ENCODE measurements around the gene CFAP157.

Gene CFAP157

DNA sequence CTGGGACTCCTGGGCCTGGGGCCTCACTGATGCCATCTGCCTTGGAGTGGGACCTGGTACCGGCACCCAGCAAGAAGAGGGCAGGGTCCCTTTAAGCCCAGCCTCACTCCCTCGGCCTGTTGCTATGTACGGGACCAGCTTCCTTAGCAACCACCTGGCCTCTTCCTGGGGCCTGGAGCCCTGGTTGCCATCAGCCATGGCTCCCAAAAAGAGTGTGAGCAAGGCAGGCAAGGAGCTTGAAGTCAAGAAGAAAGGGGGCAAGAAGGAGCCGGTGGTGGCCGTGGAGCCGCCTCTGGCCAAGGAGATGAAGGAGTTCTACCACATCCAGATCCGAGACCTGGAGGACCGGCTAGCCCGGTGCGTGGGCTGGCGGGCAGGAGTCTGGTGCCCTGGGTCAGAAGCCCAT, at the start of gene CFAP157:
CFAP157 (plus strand) TSS at position 153 of the 406 bp plus-strand sequence; CDS start at position 197, 44 bp downstream.
- DNase-seq (ENCODE audit: low spot score): no peak

DNA sequence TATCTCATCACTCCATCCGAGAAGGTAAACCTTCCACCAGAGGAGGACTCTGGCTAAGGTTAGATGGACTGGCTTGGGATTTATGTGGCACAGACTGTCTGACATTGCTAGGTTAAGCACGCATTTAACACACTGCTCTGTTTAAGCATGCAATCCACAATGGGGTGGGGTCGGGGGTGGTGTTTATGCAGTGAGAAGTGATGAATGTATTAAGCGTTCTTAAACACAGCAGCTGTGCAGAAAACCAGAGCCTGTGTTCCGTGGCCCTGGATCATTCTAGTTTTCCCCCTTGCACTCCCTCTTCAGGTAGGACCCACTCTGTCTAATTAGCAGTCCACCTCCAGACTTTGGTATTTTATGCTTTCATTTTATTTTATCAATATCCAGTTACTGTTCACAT, 48.4 kb upstream of the CFAP157 start:
- no peak for DNase-seq (ENCODE audit: low spot score)

DNA sequence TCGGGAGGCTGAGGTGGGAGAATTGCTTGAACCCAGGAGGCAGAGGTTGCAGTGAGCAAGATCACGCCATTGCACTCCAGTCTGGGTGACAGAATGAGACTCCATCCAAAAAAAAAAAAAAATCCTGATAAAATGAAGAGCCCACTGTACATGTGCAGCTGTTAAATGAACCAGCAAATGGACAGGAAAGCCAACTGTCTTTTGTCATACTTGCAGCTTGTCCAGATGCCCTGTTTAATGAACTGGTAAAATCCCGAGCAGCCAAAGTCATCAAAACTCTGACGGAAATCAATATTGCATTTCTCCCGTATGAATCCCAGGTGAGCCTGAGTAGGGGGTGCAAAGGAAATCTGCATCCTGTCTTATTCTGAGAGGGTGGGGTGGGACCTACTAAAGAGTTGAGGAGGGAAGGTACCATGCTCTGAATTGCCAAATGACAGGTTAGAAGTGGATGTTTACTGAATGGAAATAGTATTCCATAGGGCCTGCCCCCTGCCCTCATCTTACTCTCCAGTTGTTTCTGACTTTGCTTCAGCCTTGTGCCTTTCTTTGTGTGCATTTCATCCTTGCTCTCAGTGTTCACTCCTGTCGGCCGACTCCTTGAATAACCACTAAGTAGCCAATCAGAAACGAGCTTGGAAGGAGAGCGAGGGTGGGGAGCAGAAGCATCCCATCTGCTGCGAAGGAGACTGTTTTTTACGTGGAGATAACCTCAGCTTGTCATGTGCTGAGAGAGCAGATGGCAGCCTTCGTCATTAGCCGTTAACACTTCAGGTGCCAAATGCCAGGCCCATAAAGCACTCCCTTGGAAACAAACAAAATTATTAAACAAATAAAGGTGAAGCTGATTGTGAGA, 45.7 kb upstream of the CFAP157 start:
- DNase-seq (ENCODE audit: low spot score): no peak

DNA sequence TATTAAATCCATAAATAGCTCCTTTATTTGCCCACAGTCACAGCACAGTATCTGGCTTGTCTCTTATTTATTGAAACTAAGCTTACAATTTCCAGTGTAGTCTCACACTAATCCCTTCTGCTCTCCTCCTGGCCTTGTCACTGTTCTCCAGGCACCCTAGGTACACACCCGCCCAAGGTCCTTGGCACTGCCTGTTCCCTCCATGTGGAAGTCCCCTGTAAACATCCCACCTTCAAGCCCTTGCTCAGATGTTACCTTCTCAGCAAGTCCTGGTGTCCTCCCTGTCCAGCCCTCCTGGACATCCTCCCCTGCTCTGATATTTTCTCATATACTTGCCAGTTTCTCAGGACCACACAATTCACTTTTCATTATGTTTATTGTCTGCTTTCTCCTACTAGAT, 44.2 kb upstream of the CFAP157 start:
- no peak for DNase-seq (ENCODE audit: low spot score)

DNA sequence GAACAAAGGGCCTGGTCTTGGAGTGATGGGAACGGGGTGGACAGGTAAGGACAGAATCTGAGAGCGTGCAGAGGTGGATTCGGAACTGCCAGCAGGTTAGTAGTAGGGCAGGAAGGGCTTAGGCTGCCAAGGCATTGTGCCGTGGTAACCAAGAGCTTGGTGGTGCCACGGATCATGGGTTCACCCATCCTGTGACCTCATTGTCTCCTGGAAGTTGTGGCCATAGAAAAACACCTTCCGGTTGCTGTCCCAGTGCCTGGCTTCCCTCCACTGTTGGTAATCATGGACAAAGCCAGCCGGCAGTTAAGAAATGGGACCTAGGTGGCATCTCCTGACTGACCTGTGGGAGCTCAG, 42.5 kb upstream of the CFAP157 start:
- no peak for DNase-seq (ENCODE audit: low spot score)

DNA sequence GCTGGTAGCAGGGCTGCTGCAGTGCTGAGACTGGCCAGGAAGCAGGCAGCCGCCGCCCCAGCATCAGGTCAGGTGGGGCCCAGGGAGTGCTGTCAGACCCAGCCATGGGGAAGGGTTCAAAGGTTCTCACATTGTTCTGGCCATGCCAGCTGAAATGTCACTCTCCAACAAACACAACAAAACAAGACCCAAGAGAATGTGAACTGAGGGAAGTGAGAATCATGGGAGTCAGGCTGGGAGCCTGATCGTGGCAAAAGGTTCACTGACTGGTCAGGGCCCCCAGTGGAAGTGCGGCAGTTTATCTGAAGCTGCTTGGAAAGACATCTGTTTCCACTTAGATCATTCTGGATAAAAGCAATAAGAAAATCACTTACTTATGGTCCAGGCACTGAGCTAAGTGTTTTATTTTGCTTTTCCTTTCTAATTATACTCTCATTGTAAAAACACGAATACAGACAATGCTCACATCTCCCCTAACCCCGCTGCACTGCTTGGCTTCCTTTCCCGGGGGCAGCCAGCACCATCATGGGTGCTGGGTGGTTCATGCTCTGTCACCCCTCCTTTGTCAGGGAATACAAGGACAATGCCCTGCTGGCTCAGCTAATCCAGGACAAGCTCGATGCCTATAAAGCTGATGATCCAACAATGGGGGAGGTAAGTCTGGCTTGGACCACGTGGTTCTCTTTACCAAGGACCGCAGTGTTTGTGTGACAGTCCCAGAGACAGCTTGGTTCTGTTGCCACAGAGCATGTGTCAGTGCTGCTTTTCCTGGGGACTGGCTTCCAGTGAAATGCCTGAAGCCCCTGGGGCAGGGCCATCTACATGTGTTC, 41.9 kb upstream of the CFAP157 start:
- no peak for DNase-seq (ENCODE audit: low spot score)

DNA sequence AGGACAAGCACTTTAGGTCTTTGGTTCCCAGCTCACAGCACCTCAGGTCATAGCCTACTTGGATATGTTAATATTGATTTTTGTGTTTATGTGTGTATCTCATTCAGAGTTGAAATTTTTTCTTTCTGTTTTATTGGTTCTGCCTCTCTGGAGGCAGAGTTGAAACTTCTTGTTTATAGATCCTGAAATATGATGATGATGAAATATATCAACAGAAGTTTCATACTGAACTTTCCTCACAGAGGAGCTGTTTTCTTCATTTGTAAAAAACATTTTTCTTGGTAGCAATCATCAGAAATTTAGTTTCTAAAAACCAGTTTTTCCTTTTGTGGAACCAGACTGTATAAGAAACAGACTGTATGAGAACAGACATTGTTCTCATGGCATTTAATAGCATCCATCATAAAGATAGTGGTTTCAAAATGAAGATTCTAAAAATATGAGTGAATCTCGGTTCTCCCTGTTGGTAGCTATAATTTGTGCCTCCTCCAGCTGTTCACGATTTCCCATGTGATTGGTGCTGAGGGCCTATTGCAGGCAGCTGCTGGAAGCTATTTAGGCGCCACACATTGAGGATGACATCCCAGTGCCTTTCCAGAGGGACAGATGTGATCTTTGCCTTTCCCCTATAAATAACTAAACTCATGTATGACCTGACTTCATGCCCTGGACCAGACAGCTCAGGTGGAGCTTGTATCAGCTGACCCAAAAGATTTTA, 39.5 kb upstream of the CFAP157 start:
- DNase-seq (ENCODE audit: low spot score): no peak

DNA sequence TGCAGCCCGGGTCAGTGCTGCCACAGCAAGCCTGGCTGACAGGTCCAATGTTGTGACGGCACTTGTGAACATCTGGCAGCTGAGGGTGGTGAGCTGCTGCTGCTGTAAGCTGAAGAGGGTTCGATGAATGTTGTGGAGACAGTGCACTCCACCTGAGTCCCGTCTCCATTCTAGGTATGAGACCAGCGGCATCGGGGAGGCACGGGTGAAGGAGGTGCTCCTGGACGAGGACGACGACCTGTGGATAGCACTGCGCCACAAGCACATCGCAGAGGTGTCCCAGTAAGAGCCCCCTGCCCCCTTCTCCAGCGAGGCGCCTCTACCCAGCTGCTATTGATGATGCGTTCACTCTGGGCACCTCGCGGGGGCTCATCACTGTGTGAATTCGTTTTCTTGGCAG, 38.9 kb upstream of the CFAP157 start:
- no peak for DNase-seq (ENCODE audit: low spot score)

DNA sequence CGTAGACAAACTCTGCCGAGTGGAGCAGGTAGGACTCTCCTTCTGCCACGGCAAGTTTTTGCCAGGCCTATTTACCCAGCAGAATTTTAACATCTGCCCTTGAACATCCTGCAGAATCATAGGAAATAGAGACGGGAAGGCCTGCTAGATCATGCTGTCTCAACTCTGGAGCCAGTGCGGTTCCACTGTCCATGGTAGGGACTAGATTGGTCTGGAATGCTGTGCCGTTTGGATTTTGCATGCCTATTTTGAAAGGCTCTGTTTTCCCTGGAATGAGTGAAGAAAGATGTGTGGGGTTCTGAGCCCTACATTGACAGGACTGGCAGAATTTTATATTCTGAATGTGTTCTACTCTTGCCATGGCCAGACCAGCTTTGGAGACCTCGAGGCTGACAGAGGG, 33.6 kb upstream of the CFAP157 start:
- no peak for DNase-seq (ENCODE audit: low spot score)

DNA sequence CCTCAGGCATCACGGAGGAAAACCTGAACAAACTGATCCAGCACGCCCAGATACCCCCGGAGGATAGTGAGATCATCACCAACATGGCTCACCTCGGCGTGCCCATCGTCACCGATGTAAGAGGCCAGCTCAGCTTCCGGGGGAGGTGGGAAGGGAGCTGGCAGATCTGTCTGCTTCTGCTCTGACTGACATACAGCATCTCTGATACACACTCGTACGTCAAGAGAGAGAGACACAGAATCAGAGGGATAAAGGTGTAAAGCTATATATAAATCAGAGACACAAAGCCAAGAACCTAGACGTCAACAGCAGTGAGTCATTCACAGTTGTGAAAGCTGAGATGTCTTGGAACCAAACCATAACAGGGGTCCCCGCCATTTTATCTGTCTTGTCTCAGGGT, 30.1 kb upstream of the CFAP157 start:
- DNase-seq (ENCODE audit: low spot score): no peak

DNA sequence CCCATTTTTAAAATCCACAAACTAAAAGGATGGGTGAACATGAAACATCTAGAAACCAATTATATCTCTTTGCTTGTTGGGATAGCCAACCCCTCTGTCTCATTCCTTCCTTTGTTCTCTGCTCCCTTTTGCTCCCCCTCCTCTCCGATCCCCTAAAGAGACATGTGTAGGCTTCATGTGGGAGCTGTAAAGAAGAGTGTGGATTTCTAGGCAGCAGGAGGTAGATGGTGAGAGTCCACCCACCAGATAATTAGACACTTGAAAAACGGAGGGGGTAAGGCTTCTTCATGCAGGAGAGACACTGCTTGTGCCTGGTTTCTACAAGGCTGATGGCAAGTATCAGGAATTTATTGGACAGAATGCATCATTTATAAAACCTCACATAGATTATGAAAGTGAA, 27.3 kb upstream of the CFAP157 start:
- no peak for DNase-seq (ENCODE audit: low spot score)

DNA sequence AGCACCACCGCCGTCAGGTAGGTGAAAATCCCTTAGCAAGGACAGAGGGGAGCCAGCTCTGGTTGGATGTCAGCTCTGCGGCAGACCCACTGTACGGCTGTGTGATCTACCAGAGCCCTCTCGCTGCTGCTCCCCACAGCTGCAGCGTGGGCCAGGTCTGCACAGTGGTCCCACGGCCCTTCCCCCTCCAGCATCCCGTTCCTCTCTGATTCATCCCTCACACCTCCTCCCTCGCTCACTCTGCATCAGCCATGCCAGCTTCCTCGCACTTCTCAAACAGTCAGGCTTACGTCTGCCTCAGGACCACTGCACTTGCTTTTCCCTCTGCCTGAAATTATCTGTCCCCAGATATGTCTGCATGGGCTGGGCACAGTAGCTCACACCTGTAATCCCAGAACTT, 26.6 kb upstream of the CFAP157 start:
- DNase-seq (ENCODE audit: low spot score): no peak

DNA sequence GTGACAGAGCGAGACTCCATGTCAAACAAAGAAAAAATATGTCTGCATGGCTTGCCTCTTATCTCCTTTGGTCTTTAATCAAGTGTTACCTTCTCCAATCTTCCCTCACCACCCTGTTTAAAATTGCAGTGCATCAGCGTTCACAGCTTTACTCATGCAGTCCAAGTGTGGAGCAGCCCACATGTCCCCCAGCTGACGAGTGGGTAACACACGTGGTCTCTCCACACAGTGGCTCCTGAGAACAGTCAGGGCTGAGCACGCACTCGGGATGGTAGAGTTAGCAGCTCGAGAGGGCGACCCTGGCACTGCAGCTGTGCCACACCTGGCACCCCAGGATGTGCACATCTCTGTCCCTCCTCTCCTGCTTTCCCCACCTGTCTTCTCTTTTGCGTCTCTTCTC, 25.9 kb upstream of the CFAP157 start:
- DNase-seq (ENCODE audit: low spot score): no peak

DNA sequence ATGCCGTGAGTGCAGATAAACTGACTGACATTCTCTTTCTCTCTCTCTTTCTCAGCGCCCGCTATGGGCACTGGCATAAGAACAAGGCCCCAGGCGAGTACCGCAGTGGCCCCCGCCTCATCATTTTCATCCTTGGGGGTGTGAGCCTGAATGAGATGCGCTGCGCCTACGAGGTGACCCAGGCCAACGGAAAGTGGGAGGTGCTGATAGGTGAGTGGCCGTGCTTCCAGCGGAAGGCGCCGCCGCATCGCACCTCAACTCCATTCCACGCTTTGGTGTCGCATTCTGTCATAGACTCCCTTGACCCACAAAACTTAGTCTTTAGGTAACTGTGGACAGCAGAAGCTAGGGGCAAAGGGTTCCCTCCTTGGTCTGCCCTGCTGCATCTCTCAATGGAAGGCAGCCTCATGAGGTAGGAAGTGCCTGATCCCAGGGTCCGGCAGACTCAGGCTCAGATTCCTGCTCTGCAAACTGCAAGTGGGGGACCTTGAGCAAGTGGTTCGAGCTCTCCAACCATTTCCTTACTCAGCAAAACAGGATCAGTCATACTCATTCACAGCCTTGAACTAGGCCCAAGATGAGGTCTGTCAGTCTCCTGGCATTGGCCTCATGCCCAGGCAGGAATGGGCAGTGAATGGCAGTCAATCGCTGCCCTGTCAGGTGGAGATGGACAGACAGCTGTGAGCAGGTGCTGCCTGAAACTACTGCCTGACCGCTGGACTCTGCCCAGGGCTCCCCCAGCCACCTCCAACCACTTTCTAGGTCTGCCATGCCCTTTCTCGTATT, 24.2 kb upstream of the CFAP157 start:
- DNase-seq (ENCODE audit: low spot score): no peak

DNA sequence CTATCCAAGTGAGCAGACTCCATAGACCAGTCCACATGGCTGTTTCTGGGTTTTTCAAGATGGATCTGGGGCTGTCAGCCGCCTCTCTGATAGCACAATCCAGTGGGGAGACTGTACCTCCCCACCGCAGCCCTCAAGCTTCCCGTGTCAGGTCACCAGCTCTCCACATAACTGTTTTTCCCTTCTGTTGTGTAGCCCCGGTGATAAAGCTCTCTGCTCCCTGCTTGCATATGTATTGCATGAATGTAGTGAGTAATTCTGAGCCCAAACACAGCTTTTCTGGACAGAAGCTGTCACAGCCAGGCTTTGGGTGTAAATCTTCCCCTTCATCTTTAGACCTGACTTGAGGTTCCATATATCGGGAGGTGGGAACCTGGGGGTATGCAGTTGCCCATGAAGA, 23.1 kb upstream of the CFAP157 start:
- DNase-seq (ENCODE audit: low spot score): no peak

DNA sequence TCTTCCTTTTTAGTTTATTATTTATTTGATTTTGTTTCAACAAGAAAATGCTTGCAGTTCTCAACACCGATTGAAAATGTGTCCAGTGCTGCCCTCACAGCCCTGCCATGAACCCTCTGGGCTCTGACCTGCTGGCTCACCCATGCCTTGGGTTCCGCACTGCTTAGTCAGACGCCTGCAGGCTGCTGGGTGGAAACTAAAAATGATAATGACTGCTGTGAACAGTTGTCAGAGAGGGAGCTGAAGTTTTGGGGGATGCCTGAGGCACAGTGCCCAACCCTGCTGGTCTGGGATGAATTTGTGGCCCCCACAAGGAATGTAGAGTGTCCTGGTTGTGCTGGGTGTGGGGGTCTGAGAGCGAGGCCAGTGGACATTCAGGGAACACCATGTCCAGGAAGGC, 22.2 kb upstream of the CFAP157 start:
- no peak for DNase-seq (ENCODE audit: low spot score)

DNA sequence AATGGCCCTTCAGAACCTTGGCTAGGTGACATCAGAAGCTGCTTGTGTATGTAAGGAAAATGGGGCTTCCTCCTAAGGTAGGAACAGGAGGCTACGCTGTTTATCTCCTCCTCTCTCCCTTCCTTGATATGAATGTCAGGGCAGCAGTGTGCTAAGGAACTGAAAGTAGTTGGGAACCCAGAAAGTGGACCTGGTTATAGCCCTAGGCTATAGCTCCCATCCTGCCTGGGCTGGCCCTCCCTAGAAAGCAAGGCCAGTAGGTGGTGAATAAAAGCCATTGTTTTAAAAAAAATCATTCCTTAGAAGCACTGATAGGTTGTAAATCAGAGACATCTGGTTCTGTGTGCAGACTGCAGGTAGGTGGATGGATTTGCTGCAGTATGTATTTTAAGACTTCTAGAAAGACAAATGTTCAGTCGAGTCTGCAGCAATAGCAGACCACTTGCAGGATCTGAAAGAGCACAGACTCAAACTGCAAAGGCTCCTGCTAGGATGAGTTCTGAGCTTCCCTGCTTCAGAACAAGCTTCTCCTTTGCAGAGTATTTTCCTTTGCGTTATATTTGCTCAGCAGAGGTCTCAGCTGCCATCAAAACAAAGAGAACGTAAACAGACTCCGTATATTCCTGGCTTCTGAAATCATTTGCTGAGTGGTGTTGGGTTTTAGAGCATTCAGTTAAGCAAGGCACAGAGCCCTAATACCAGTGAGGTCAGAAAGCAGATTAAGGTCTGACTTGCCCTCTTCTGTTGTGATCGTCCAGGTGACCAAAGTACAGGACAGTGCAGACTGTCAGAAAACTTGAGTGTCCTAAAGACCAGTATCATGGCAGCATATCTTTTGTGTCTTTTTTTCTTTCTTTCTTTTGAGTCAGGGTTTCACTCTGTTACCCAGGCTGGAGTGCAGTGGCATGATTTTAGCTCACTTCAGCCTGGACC, 20.1 kb upstream of the CFAP157 start:
- DNase-seq (ENCODE audit: low spot score): no peak

DNA sequence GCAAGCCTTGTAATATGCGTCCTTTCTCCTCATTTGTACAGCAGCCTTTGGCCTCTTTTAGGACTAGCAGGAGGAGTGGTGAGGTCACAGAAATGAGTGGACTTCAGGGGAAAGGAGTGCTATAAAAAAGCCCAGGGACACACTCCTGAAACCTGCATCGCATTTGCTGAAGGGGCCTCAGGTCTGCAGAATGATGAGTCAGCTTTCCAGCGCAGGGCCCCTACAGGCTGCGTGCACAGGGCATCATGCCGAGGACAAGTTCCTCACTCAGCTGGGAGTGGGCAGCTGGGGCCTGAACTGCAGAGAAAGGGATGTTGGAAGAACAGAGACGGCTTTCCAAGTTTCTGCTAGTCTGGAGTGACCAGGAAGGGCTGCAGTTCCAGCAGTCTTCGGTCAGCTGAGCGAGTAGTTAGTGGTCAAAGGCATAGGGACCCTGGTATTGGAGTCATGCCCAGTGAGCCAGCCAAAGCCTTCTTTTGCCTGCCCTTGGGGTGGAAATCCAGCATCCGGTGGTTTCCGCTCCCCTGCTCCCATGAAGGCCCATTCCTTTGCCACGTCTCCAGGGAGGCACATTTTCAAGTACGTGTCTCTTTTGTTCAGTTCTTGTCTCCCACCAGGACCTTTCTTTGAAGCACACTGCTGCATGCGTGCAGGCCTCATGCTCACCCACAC, 17.3 kb upstream of the CFAP157 start:
- no peak for DNase-seq (ENCODE audit: low spot score)

DNA sequence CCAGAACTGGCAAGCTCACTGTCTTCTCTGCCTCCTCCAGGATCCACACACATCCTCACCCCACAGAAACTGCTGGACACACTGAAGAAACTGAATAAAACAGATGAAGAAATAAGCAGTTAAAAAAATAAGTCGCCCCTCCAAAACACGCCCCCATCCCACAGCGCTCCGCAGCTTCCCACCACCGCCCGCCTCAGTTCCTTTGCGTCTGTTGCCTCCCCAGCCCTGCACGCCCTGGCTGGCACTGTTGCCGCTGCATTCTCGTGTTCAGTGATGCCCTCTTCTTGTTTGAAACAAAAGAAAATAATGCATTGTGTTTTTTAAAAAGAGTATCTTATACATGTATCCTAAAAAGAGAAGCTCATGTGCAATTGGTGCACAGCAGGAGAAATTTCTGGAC, 16.1 kb upstream of the CFAP157 start:
- no peak for DNase-seq (ENCODE audit: low spot score)

DNA sequence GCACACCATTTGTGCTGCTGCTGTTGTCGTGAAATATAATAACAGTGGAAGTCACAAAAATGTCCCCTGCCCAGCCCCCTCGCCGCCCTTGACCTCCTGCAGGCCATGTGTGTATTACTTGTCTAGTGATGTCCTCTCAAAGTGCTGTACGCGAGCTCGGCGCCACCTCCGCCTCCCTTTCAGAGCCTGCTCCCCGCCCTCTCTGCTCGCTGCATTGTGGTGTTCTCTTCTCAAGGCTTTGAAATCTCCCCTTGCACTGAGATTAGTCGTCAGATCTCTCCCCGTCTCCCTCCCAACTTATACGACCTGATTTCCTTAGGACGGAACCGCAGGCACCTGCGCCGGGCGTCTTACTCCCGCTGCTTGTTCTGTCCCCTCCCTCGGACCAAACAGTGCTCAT, 14.7 kb upstream of the CFAP157 start:
- DNase-seq (ENCODE audit: low spot score): no peak

All from kidney capillary endothelial cell (primary cell).